ENCODE measurements around the gene MIXL1.

DNA sequence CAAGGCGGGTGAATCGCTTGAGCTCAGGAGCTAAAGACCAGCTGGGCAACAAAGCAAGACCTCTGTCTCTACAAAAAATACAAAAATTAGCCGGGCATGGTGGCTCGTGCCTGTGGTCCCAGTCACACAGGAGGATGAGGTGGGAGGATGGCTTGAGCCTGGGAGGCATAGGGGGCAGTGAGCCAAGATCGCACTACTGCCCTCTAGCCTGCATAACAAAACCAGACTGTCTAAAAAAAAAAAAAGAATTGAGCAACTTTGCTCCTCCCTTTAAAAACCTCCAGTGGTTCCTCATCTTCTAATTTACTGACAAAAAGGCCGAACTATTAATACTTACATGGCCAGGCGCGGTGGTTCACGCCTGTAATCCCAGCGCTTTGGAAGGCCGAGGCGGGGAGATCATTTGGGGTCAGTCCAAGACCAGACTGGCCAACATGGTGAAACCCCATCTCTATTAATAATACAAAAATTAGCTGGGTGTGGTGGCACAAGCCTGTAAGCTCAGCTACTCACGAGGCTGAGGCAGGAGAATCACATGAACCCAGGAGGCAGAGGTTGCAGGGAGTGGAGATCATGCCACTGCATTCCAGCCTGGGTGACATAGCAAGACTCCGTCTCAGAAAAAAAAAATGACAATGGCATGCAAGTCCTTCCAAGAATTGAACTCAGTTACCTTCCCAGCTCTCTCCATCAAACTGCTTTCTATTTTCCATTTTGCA, 41.3 kb upstream of the MIXL1 start:
- TF ChIP-seq, protein P1, sequence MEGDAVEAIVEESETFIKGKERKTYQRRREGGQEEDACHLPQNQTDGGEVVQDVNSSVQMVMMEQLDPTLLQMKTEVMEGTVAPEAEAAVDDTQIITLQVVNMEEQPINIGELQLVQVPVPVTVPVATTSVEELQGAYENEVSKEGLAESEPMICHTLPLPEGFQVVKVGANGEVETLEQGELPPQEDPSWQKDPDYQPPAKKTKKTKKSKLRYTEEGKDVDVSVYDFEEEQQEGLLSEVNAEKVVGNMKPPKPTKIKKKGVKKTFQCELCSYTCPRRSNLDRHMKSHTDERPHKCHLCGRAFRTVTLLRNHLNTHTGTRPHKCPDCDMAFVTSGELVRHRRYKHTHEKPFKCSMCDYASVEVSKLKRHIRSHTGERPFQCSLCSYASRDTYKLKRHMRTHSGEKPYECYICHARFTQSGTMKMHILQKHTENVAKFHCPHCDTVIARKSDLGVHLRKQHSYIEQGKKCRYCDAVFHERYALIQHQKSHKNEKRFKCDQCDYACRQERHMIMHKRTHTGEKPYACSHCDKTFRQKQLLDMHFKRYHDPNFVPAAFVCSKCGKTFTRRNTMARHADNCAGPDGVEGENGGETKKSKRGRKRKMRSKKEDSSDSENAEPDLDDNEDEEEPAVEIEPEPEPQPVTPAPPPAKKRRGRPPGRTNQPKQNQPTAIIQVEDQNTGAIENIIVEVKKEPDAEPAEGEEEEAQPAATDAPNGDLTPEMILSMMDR (IDR thresholded peaks at IDR 0.05): peak in 2 of 3 experiments; percentile 19 to 51
- no peak for TF ChIP-seq POLR2A (IDR thresholded peaks at IDR 0.05; ENCODE audit: low read depth)
- TF ChIP-seq POLR2AphosphoS5 (IDR thresholded peaks at IDR 0.05): peak in 1 of 2 donors; percentile 30
